IPS DF 6.9 (cell line): ENCODE data around the gene FUT4.
"Not testable (repeated sequence)": the region's sequence is repeated elsewhere in the genome, so short reads cannot be mapped to it uniquely, and the experiment has no call there.

Experiments
- DNase-seq: peaks from one replicate; pipeline ENCODE4 v3.0.0-alpha.2; 2013; ENCODE audit warnings: low read depth, low spot score
- H3K27ac ChIP-seq: one replicate; pipeline ENCODE4 v1.5.1; 2013; ENCODE audit warnings: low read length, control low read depth
- H3K27me3 ChIP-seq: 2 replicates; pipeline ENCODE4 v1.6.1; 2013; ENCODE audit warnings: mild to moderate bottlenecking, low read length; ENCODE audit not compliant: control insufficient read depth, insufficient read depth
- H3K36me3 ChIP-seq: 2 replicates; pipeline ENCODE4 v1.6.1; 2013; ENCODE audit warnings: low read length; ENCODE audit not compliant: control insufficient read depth, insufficient read depth
- H3K4me1 ChIP-seq: 2 replicates; pipeline ENCODE4 v1.6.1; 2013; ENCODE audit warnings: low read length; ENCODE audit not compliant: control insufficient read depth, insufficient read depth
- H3K4me3 ChIP-seq: 2 replicates; pipeline ENCODE4 v1.5.1; 2013; ENCODE audit warnings: mild to moderate bottlenecking, low read length
- H3K9me3 ChIP-seq: 2 replicates; pipeline ENCODE4 v1.6.1; 2013; ENCODE audit warnings: low read length, inconsistent platforms; ENCODE audit not compliant: control insufficient read depth, insufficient read depth
- WGBS: extraction: QIAGEN DNeasy Blood & Tissue Kit; methylation state at CpG from one replicate; pipeline ENCODE4 v1.1.7; 2013; ENCODE audit warnings: mixed read lengths, missing lambda C conversion rate; ENCODE audit not compliant: insufficient read length, insufficient coverage; 5-methylcytosine and 5-hydroxymethylcytosine counted together

FUT4 gene

GRCh38 chr11:94550513-94550912 lies 6.8 kb downstream of the FUT4 start:
- Histone ChIP-seq H3K36me3 (no peaks in the 10 kb centered on the region), H3K9me3 (no peaks in the 10 kb centered on the region), H3K4me3 (no peak overlapping the region), H3K27ac (no peak overlapping the region), H3K27me3 (peaks cover 3% of the 10 kb centered on the region; the same call in 1 of the 2 replicates), H3K4me1 (no peaks in the 10 kb centered on the region; the same call in 1 of the 2 replicates)
- no peak for DNase-seq
- 100% methylated on average over 1 of the region's 4 CpGs for WGBS

- Histone ChIP-seq H3K27me3 (no peaks in the 10 kb centered on the region), H3K4me1 (no peaks in the 10 kb centered on the region), H3K4me3 (no peak overlapping the region), H3K9me3 (no peaks in the 10 kb centered on the region), H3K36me3 (no peaks in the 10 kb centered on the region), H3K27ac (no peak overlapping the region)
- DNase-seq = no peak
- WGBS = no CpG with 5 or more reads among the region's 1 CpG
Measured at GRCh38 chr11:94553938-94554337, 10.2 kb downstream of the FUT4 start.

- not testable (repeated sequence) for H3K36me3 ChIP-seq, H3K27ac ChIP-seq, H3K4me1 ChIP-seq, H3K4me3 ChIP-seq, H3K27me3 ChIP-seq, H3K9me3 ChIP-seq, DNase-seq
- no CpG with 5 or more reads among the region's 8 CpGs for WGBS
Measured at GRCh38 chr11:94555752-94556329, 12.1 kb downstream of the FUT4 start.

GRCh38 chr11:94557421-94557820 lies 13.7 kb downstream of the FUT4 start:
- H3K9me3 ChIP-seq = no peaks in the 10 kb centered on the region
- no peak overlapping the region for H3K27ac ChIP-seq
- no peaks in the 10 kb centered on the region for H3K36me3 ChIP-seq
- no peak for DNase-seq
- no peaks in the 10 kb centered on the region for H3K4me1 ChIP-seq
- no peaks in the 10 kb centered on the region for H3K27me3 ChIP-seq
- no peak overlapping the region for H3K4me3 ChIP-seq

- no peak overlapping the region for H3K4me3 ChIP-seq
- H3K27ac ChIP-seq = no peak overlapping the region
- DNase-seq = no peak
- no peaks in the 10 kb centered on the region for H3K36me3 ChIP-seq
- WGBS = no CpG with 5 or more reads among the region's 1 CpG
- H3K4me1 ChIP-seq = no peaks in the 10 kb centered on the region
- no peaks in the 10 kb centered on the region for H3K27me3 ChIP-seq
- no peaks in the 10 kb centered on the region for H3K9me3 ChIP-seq
Measured at GRCh38 chr11:94557992-94558391, 14.3 kb downstream of the FUT4 start.

- no CpG with 5 or more reads among the region's 1 CpG for WGBS
- Histone ChIP-seq H3K9me3 (no peaks in the 10 kb centered on the region), H3K27ac (no peak overlapping the region), H3K4me1 (no peaks in the 10 kb centered on the region), H3K27me3 (no peaks in the 10 kb centered on the region), H3K4me3 (no peak overlapping the region), H3K36me3 (no peaks in the 10 kb centered on the region)
- DNase-seq = no peak
Measured at GRCh38 chr11:94558468-94558867, 14.7 kb downstream of the FUT4 start.

GRCh38 chr11:94558932-94559331 lies 15.2 kb downstream of the FUT4 start:
- DNase-seq = no peak
- no peak overlapping the region for H3K4me3 ChIP-seq
- no peaks in the 10 kb centered on the region for H3K9me3 ChIP-seq
- no peaks in the 10 kb centered on the region for H3K36me3 ChIP-seq
- H3K4me1 ChIP-seq = no peaks in the 10 kb centered on the region
- no peak overlapping the region for H3K27ac ChIP-seq
- no CpG with 5 or more reads among the region's 4 CpGs for WGBS
- H3K27me3 ChIP-seq = no peaks in the 10 kb centered on the region

DNA sequence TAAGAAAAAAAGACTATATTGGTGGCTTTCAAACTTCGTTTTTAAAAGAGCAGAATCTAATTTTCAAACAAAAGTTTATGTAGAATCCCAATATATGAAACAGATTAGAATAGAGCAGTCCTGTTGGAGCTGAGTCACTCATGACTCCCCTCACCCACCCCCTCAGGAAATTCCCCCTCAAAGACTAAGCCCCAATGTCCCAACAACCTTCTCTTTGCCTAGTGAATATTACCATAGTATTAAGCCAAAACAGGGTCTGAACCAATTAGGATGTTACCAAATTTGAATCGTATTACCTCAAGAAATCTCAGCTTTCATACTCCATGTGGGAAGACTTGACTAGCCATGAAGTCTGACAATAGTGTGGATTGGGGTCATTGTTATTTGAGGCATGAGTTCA lies 15.6 kb downstream of the FUT4 start:
- Histone ChIP-seq H3K36me3 (no peaks in the 10 kb centered on the region), H3K27me3 (no peaks in the 10 kb centered on the region), H3K4me3 (no peak overlapping the region), H3K27ac (no peak overlapping the region), H3K9me3 (no peaks in the 10 kb centered on the region), H3K4me1 (no peaks in the 10 kb centered on the region)
- no peak for DNase-seq
- WGBS = no CpG with 5 or more reads among the region's 2 CpGs

GRCh38 chr11:94560834-94561233 lies 17.1 kb downstream of the FUT4 start:
- no peaks in the 10 kb centered on the region for H3K27me3 ChIP-seq
- H3K4me3 ChIP-seq = no peak overlapping the region
- no peaks in the 10 kb centered on the region for H3K4me1 ChIP-seq
- H3K9me3 ChIP-seq = no peaks in the 10 kb centered on the region
- DNase-seq = no peak
- H3K27ac ChIP-seq = no peak overlapping the region
- no CpG with 5 or more reads among the region's 3 CpGs for WGBS
- no peaks in the 10 kb centered on the region for H3K36me3 ChIP-seq

- no peak overlapping the region for H3K4me3 ChIP-seq
- H3K4me1 ChIP-seq = no peaks in the 10 kb centered on the region
- H3K9me3 ChIP-seq = no peaks in the 10 kb centered on the region
- H3K27ac ChIP-seq = no peak overlapping the region
- 100% methylated on average over 1 of the region's 4 CpGs for WGBS
- DNase-seq = no peak
- H3K36me3 ChIP-seq = no peaks in the 10 kb centered on the region
- no peaks in the 10 kb centered on the region for H3K27me3 ChIP-seq
Measured at GRCh38 chr11:94563176-94563847, 19.6 kb downstream of the FUT4 start.

DNA sequence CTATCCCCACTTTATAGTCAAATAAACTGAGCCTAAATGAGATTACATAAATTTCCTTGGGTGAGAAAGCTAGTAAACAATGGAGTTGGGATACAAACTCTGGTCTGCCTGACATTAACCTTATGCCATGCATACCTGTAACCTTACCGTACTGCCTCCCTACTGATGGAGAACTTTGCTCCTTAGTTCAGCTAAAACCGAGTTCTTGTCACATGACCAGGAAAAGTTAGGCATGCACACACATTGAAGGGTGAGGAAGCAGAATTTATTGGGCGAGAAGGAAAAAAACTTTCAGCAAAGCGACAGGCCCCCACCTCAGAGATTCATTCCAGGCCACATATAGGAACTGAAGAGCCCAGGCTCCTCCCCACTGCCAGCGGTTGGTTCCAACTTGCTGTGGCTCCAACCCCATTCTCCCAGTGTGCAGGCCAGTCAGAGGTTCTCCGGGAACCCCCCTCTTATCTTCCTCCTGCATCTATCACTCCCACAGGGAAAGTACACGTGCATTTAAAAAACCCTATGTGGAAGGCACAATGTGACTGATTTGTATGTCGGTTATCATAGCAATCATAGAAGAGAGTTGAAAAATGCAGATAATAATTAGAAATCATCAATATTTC lies 20.2 kb downstream of the FUT4 start:
- H3K9me3 ChIP-seq = no peaks in the 10 kb centered on the region
- H3K4me3 ChIP-seq = no peak overlapping the region
- H3K27me3 ChIP-seq = no peaks in the 10 kb centered on the region
- H3K4me1 ChIP-seq = no peaks in the 10 kb centered on the region
- H3K36me3 ChIP-seq = no peaks in the 10 kb centered on the region
- WGBS = no CpG with 5 or more reads among the region's 8 CpGs
- DNase-seq = no peak
- H3K27ac ChIP-seq = no peak overlapping the region
